Activated T-cell treated with anti-CD3 and anti-CD28 coated beads, Interleukin-2, amount 50 U/mL, for 4 hours (primary cell): ENCODE data around the gene TUBA1C. TPM values are rescaled to one million over a fixed set of nuclear protein-coding genes. Genes with fewer than 3 reads are reported as not detected.
"Not testable (repeated sequence)": the region's sequence is repeated elsewhere in the genome, so short reads cannot be mapped to it uniquely, and the experiment has no call there.

Experiments
- ATAC-seq, 2 donors: fragments of 200-7000 bp; cut with Tn5 transposase; one replicate each; pipeline ENCODE4 v1.10.0; 2021
- DNase-seq: peaks from one replicate; pipeline ENCODE4 v3.0.0-alpha.2; 2020
- H3K27me3 Mint-ChIP-seq: one replicate; pipeline ENCODE4 v1.8.0; 2021; ENCODE audit warnings: low read depth, mixed read lengths
- H3K36me3 Mint-ChIP-seq: one replicate; pipeline ENCODE4 v1.8.0; 2022; ENCODE audit warnings: mixed read lengths; ENCODE audit not compliant: insufficient read depth
- H3K4me1 Mint-ChIP-seq: one replicate; pipeline ENCODE4 v1.8.0; 2021; ENCODE audit warnings: low read depth, mixed read lengths
- H3K4me3 Mint-ChIP-seq: one replicate; pipeline ENCODE4 v1.8.0; 2021; ENCODE audit warnings: mild to moderate bottlenecking, moderate library complexity, mixed read lengths
- H3K9me3 Mint-ChIP-seq: one replicate; pipeline ENCODE4 v1.8.0; 2021; ENCODE audit warnings: mixed read lengths
- total RNA-seq, 3 donors: library from RNA; stranded (reverse); gene quantifications; one replicate each; pipeline ENCODE4 v1.2.1, GENCODE V29; 2021

Gene TUBA1C
- total RNA-seq, 3 donors from 2014 or later = 529 to 597 (median 572) TPM

GRCh38 chr12:49301760-49302159, 36.9 kb downstream of the TUBA1C start:
- DNase-seq (no peak), ATAC-seq (peak; percentile 21 to 54)
- Mint-ChIP-seq H3K27me3 (peaks cover 51% of the 10 kb centered on the region), H3K36me3 (no peaks in the 10 kb centered on the region), H3K4me3 (no peak overlapping the region), H3K9me3 (no peaks in the 10 kb centered on the region), H3K4me1 (peaks cover 17% of the 10 kb centered on the region)

DNA sequence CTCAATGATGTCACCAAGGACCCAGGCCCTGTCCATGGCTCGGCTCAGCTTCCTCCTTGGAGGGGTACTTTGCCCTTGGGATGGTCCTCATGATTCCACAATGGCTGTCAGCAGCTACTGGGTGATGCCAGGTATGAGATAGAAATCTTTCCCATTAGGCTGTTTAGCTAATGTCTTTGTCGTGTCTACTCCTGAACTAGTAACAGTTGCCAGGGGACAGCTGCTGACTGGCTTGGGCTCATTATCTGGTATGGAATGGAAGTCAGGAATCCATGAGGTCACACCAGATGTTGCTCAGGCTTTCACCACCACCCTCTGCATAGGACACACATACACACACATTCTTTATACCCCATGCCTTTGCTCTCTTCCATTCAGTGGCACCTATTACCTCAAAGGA, 39.3 kb downstream of the TUBA1C start:
- Mint-ChIP-seq H3K9me3 (no peaks in the 10 kb centered on the region), H3K36me3 (no peaks in the 10 kb centered on the region), H3K4me1 (peaks cover 4% of the 10 kb centered on the region), H3K27me3 (peaks cover 40% of the 10 kb centered on the region), H3K4me3 (no peak overlapping the region)
- DNase-seq (no peak), ATAC-seq (no peak)

DNA sequence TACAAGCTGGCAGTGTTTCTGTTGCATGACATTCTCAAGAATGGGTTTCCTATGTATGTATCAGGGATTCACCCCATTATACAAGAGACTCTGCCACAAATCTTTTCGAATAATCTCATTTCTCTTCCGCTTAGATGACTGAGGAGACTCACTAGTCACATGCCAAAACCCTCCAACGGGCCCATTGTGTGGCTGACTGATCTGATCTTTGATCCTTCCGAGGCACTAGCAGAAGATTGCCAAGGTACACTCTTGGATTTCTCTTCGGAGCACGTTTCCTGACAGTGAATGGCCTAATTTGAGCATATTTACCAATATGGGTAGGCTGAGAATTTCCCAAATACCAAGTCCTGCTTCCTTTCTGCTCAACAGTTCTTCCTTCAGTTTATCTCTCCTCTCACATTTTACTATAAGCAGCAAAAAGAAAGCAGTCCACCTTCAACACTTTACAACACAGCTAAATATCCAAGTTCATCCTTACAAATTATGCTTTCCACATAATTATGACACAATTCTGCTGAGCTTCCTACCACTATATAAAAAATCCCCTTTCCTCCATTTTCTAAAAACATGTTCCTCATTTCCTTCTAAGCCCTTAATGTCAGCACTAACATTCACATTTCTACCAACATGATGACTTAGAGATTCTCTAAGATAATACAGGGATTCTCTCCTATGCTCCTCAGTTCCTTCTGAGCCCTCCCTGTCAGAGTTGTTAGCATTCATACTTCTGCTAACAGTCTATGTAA, 41.1 kb downstream of the TUBA1C start:
- Mint-ChIP-seq H3K27me3 (peaks cover 47% of the 10 kb centered on the region), H3K9me3 (no peaks in the 10 kb centered on the region), H3K4me3 (no peak overlapping the region), H3K4me1 (peaks cover 4% of the 10 kb centered on the region), H3K36me3 (no peaks in the 10 kb centered on the region)
- DNase-seq (no peak), ATAC-seq (no peak)

GRCh38 chr12:49309386-49309785, 44.5 kb downstream of the TUBA1C start:
- no peak overlapping the region for H3K4me3 Mint-ChIP-seq
- no peaks in the 10 kb centered on the region for H3K9me3 Mint-ChIP-seq
- no peaks in the 10 kb centered on the region for H3K36me3 Mint-ChIP-seq
- no peak for ATAC-seq
- H3K4me1 Mint-ChIP-seq = no peaks in the 10 kb centered on the region
- peaks cover 38% of the 10 kb centered on the region for H3K27me3 Mint-ChIP-seq
- no peak for DNase-seq

- not testable (repeated sequence) for H3K4me3 Mint-ChIP-seq, ATAC-seq
Measured at GRCh38 chr12:49310451-49311000, 45.6 kb downstream of the TUBA1C start.

DNA sequence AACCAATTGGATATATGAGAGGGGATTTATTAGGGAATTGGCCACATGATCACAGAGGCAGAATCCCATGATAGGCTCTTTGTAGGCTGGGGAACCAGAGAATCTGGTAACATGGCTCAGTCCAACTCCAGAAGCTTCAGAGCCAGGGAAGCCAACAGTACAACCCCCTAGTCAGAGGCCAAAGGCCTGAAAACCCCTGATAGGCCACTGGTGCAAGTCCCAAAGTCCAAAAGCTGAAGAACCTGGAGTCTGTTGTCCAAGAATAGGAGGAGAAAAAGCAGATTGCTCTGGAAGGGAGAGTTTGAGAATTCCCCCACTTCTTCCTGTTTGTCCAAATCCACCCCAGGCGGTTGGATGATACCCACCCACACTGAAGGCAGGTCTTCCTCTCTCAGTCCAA, 49.9 kb downstream of the TUBA1C start:
- Mint-ChIP-seq H3K9me3 (no peaks in the 10 kb centered on the region), H3K27me3 (peaks cover 12% of the 10 kb centered on the region), H3K4me3 (no peak overlapping the region), H3K36me3 (no peaks in the 10 kb centered on the region), H3K4me1 (no peaks in the 10 kb centered on the region)
- ATAC-seq (no peak), DNase-seq (no peak)

More at GRCh38 chr12:49310451-49311000, 45.6 kb downstream of the TUBA1C start:
- H3K9me3 Mint-ChIP-seq, H3K36me3 Mint-ChIP-seq, H3K4me1 Mint-ChIP-seq, DNase-seq: not testable (repeated sequence)
- H3K27me3 Mint-ChIP-seq = peaks cover 34% of the 10 kb centered on the region

DNA sequence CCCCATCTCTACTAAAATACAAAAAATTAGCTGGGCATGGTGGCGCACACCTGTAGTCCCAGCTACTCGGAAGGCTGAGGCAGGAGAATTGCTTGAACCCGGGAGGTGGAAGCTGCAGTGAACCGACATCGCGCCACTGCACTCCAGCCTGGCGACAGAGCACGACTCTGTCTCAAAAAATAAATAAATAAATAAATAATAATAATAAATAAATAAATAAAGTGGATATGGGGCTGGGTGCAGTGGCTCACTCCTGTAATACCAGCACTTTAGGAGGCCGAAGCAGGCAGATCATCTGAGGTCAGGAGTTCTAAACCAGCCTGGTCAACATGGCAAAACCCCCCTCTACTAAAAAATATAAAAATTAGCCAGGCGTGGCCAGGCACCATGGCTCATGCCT, 52.2 kb downstream of the TUBA1C start:
- not testable (repeated sequence) for H3K36me3 Mint-ChIP-seq

DNA sequence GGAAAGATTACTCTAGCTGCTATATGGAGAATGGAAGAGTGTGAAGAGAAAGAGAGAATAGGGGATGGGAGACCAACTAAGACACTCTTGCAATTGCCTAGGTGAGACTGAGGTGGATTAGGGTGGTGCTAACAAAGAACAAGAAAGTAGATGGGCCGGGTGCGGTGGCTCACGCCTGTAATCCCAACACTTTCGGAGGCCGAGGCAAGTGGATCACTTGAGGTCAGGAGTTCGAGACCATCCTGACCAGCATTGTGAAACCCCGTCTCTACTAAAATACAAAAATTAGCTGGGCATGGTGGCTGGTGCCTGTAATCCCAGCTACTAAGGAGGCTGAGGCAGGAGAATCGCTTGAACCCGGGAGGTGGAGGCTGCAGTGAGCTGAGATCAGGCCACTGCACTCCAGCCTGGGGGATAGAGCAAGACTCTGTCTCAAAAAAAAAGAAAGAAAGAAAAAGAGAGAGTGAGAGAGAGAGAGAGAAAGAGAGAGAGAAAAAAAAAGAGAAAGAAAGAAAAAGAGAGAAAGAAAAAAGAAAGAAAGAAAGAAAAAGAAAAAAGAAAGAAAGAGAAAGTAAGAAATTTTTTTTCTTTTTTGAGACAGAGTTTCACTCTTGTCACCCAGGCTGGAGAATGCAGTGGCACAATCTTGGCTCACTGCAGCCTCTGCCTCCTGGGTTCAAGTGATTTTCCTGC, 55.7 kb downstream of the TUBA1C start:
- H3K27me3 Mint-ChIP-seq, DNase-seq, H3K36me3 Mint-ChIP-seq, H3K9me3 Mint-ChIP-seq, ATAC-seq: not testable (repeated sequence)
- H3K4me1 Mint-ChIP-seq = peaks cover 17% of the 10 kb centered on the region
- H3K4me3 Mint-ChIP-seq = peak overlapping the region; percentile 48

More for the DNA sequence above, 52.2 kb downstream of the TUBA1C start:
- not testable (repeated sequence) for DNase-seq, H3K27me3 Mint-ChIP-seq, H3K9me3 Mint-ChIP-seq, ATAC-seq, H3K4me3 Mint-ChIP-seq, H3K4me1 Mint-ChIP-seq

DNA sequence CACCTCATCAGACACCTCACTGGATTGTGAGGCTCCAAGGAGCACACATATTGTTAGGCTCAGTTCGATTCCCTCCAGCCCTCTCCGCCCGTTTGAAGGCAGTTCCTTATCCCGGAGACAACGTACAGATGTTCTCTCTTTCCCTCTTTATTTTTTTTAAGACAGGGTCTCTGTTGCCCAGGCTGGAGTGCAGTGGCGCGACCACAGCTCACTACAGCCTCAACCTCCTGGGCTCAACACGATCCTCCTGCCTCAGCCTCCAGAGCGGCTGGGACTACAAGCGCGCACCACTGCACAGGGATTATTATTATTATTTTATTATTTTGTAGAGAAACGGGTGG, 57.5 kb downstream of the TUBA1C start:
- H3K4me3 Mint-ChIP-seq = peak overlapping the region; percentile 84
- H3K27me3 Mint-ChIP-seq = no peaks in the 10 kb centered on the region
- no peaks in the 10 kb centered on the region for H3K9me3 Mint-ChIP-seq
- H3K36me3 Mint-ChIP-seq = no peaks in the 10 kb centered on the region
- ATAC-seq (no peak), DNase-seq (no peak)
- peaks cover 17% of the 10 kb centered on the region for H3K4me1 Mint-ChIP-seq

DNA sequence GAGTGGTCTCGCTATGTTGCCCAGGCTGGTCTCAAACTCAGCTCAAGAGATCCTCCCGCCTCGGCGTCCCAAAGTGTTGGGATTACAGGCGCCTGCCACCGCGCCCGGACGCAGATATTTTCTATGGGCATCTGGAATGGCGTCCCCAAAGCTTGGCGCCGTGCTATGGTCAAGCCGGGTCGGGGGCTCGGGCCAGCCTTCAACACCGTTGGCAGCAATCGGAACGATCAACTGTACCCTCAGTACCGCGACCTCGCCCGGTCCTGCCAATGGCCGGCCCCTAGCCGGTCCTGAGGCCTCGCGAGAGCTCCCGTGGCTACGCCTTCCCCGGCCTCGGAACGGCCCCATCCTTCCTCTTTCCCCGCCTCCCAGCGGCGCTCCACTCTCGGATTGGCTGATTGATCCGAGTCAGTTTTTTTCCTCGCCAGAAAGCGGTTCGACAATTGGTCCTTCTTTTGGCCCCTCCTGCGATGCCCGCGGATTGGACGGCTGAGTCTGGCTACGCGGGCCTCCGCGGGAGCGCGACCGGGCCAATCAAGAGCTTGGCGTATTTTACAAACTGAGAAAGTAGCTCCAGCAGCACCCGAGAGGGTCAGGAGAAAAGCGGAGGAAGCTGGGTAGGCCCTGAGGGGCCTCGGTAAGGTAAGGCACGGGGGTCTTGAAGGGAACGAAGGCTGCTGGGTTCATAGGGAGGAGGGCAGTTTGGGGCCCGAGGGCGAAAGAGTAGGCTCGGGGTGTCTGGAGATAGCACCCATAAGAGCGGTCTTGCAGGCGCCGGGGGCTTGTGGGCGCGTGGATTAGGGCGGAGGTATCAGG, 58.0 kb downstream of the TUBA1C start, which contains the start of gene TROAP:
TROAP (plus strand) TSS at position 548 of the 816 bp plus-strand sequence. CDS start 354 bp downstream, outside the sequence.
- Mint-ChIP-seq H3K9me3 (no peaks in the 10 kb centered on the region), H3K4me3 (peak within 1 kb of the TSS; percentile 84), H3K4me1 (peaks cover 17% of the 10 kb centered on the region), H3K27me3 (no peaks in the 10 kb centered on the region), H3K36me3 (no peaks in the 10 kb centered on the region)
- ATAC-seq = peak; percentile 98 to 99
- DNase-seq = peak; percentile 95

- Mint-ChIP-seq H3K9me3 (no peaks in the 10 kb centered on the region), H3K4me1 (peaks cover 17% of the 10 kb centered on the region), H3K36me3 (no peaks in the 10 kb centered on the region), H3K27me3 (no peaks in the 10 kb centered on the region), H3K4me3 (peak overlapping the region; percentile 84)
- ATAC-seq (no peak), DNase-seq (no peak)
Measured at GRCh38 chr12:49323524-49324097, 58.7 kb downstream of the TUBA1C start.
